NOMO-1 treated with dmso at 0.1 percent for 144 hours (cell line): Measurements from ENCODE around the gene CST7.
"Not testable (repeated sequence)": the region's sequence is repeated elsewhere in the genome, so short reads cannot be mapped to it uniquely, and the experiment has no call there.

ENCODE experiments used
- DNase-seq: peaks from one replicate; lab custom pipeline; 2025; ENCODE audit not compliant: unreplicated experiment; lab: John Stamatoyannopoulos, UW

Gene CST7

DNA sequence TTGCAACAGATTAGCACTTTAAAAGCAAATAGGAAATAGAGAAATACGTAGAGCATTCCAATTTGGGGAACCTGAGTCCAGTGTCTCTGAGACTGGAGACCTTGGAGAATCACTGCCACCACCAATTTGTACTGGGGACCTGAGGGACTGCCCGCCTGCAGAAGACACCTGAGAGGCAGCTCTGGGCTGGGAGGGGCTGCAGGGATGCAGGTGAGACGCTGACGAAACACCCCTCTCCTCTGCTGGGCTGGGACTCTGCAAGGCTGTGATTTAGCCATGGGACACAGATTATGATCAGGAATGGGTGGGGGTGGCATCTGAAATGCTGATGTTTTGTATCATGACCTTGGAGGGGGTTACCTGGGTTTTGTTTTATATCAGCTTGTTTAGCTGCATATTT lies 50.5 kb downstream of the CST7 start:
- DNase-seq: no peak

DNA sequence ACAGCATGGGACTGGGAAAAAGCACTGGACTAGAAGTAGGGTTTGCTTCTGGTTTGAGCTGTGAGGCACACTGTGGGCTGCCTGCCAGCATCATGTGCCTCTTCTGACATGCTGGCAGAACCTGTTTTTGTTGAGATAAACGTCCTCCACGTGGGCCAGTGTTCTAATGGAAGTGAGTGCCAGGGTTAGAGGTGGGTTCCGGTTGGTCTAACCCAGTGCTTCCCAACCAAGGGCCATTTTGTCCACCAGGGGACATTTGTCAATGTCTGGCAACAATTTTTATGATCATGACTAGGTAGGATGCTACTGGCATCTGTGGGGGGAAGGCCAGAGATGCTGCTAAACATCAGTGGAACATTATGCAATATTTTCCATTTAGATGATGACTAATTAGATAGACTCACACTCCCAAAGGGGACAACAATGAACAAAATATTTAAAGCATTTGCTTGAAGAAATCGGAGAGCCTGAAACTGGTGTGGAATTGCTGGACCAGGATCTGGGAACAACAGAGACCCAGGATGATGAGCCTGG lies 51.3 kb downstream of the CST7 start:
- no peak for DNase-seq

DNA sequence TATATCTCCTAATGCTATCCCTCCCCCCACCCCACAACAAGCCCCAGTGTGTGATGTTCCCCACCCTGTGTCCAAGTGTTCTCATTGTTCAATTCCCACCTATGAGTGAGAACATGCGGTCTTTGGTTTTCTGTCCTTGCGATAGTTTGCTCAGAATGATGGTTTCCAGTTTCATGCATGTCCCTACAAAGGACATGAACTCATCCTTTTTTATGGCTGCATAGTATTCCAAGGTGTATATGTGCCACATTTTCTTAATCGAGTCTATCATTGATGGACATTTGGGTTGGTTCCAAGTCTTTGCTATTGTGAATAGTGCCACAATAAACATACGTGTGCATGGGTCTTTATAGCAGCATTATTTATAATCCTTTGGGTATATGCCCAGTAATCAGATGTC lies 52.3 kb downstream of the CST7 start:
- DNase-seq: not testable (repeated sequence)

DNA sequence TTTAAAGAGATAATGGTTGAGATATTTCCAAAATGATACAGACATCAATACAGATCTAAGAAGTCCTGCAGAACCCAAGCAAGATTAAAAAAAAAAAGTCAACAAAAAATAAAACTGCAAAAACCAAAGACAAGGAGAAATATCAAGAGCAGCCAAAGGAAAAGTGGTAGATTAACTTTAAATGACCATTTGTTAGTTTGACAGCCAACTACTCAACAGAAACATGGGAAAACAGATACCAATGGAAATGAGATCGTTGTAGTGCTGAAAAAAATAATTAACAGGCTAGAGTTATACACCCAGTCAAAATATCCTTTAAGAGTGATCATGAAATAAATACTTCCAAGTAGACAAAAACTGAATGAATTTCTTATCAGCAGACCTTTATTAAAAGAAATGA lies 53.9 kb downstream of the CST7 start:
- no peak for DNase-seq

DNA sequence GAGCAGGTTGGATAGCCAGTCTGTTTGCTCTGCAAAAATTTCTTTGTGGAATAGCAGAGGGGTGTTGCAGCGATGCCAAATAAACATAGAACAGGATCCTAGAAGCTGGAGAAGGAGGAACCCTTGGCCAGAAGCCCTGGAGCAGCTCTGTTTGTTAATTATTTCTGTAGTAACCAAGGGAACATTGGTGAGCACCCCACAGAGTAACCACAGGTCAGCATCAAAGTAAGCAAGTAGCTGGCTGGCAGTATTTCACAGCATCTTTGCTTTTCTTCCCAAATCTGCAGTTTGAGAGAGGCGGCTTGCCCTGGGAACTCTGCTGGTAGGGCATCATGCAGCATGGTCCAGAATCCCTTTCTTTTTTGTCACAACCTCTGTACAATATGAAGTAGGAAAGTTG lies 56.2 kb downstream of the CST7 start:
- no peak for DNase-seq

DNA sequence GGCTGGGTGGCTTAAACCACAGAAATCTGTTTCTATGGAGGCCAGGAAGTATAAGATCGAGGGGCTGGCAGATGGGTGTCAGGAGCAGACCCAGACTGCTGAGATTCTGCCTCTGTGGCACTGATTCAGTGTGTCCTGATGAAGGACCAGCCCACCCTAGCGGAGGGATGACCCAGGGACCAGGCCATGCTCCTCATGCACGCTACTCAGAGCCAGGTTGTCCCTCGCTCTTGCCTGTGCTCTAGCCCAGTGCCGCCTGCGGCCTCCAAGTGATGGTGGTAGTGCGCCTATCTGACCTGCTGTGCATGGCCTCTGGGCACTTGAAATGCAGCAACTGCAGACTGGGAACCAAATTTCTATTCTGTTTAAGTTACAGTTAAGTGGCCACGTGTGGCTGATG lies 56.6 kb downstream of the CST7 start:
- no peak for DNase-seq

DNA sequence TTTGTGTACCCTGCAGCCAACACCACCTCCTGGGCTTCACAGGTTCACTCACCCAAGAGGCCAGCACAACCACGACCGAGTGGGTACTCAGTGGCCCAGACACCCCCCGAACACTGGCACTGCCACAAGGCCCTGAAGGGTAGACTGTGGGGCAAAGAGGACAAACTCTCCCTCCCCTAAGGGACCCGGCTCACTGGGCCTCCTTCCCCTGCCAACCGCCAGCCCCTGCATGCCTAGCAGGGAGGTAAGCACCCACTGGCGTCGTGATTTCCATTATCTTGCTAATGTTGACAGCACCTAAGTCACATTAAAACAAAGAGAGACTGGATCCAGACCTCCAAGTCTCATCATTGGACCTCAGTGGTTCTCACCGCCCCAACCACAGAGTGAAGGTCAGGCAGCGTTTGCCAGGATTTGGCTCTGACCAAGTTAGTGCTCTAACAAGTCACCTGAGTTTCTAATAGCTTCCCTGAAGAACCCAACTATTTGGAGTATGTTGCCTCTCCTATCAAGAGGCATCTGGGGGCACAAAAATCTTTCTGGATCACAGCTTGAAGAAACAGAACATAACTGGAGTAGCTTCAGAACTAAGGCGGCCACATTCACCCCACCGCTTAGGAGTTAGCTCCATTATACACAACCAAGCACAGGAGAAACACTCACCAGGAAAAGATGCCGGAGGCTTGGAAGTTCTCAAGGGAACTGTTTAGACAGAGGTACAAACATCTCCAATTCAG lies 57.5 kb downstream of the CST7 start:
- DNase-seq: no peak

DNA sequence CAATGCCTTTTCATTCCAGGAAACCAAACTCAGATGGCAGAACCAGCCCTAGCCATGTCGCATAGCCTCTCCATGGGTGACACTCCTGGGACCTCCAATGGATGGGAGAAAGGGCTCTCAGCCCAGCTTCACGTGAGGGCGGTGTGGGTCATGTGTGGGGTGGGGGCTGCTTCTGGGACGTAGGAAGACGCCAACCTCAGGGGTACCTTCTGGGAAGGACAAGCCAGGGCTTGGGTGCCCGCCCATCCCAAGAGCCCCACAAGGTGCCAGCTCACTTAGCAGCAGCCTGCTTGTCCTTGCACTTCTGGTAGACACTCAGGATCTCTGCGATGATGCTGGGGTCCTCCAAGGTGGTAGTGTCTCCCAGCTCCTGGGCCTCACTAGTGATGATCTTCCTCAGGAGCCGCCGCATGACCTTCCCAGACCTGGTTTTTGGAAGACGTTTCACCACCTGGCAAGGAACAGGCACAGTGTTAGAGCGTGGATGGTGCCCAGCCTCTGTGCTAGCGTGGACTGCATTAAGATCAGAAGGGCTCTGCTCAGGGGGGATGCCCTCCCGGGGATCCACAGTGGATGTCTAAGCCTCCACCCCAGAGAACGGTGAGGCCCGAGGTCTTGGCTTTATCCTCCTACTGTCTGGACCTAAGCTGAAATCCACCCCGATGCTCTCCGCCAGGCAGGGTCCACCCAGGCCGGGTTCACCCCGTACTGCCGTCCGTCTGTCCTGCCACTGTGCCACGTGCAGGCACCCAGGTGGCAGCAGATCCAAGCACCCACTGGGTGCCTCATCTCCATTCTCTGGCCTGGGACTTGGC lies 58.6 kb downstream of the CST7 start:
- DNase-seq: no peak

DNA sequence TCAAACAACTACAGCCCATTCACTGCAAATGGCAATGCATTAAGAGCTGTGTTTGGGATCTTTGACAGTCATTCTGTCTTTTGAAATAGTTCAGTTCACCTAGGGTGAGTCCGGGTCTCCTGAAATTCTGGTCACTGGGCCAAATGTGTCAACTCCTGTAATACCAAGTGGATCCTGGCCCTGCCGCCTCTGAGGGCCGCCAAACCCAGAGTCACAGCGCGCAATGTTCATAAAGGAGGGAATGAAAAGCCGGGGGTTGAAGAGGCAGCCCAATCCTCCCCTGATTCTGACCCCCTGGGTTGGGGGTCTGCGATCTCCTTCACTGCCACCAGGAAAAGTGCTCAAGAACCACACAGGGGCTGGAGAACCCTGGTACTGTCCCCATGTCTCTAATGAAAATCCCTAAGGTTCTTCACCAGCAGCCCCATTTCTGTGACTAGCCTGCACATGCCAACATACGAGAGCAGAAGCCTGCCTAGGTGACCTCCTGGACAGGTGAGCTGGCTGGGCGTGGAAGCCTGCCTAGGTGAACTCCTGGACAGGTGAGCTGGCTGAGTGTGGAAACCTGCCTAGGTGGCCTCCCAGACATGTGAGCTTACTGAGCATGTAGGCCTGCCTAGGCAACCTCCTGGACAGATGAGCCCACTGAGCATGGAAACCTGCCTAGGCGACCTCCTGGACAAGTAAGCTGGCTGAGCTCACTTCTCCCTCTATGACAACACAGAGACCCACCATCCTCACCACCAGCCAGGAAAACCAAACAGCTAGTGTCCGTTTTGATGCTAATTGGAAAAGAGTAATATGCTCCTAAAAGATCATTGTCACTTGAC lies 59.5 kb downstream of the CST7 start:
- DNase-seq: no peak
